ENCODE measurements around the gene PCDH12.

Gene PCDH12

GRCh38 chr5:141978389-141978788 is 20.4 kb upstream of the PCDH12 start:
- no peaks in the 10 kb centered on the region for H3K9me2 ChIP-seq (replicated peaks; ENCODE audit: insufficient read depth, low read length)
- H3K79me2 ChIP-seq (ENCODE audit: low read length): peaks cover 24% of the 10 kb centered on the region; the same call in 1 of the 2 replicates
- H3K4me3 ChIP-seq (ENCODE audit: low read length): no peak overlapping the region
- peaks cover 7% of the 10 kb centered on the region; the same call in 1 of the 2 replicates for H3K36me3 ChIP-seq (replicated peaks; ENCODE audit: insufficient read depth, low read length)
- no peak overlapping the region for H3K4me2 ChIP-seq (ENCODE audit: low read depth, low read length)
- no peaks in the 10 kb centered on the region; the same call in 1 of the 2 replicates for H3F3A ChIP-seq (ENCODE audit: insufficient read depth, low read length)
- no peak overlapping the region for H3K9ac ChIP-seq (ENCODE audit: low read length)
- H3K27ac ChIP-seq (ENCODE audit: low read length): no peak overlapping the region
- H4K20me1 ChIP-seq (ENCODE audit: insufficient read depth, low read length): no peaks in the 10 kb centered on the region
- no peaks in the 10 kb centered on the region for H3K4me1 ChIP-seq (ENCODE audit: low read length)
- TF ChIP-seq EZH2 (optimal IDR thresholded peaks at IDR 0.05; ENCODE audit: low read depth, low read length) (no peak), CTCF (IDR thresholded peaks at IDR 0.05; ENCODE audit: low read length) (no peak), EZH2phosphoT487 (IDR thresholded peaks at IDR 0.05; ENCODE audit: low read length) (no peak)
- no peaks in the 10 kb centered on the region for H3K9me3 ChIP-seq (replicated peaks; ENCODE audit: insufficient read depth, low read length)
- no peaks in the 10 kb centered on the region for H3K27me3 ChIP-seq (replicated peaks; ENCODE audit: insufficient read depth, low read length)
- DNase-seq: no peak
- no peak overlapping the region for H2AFZ ChIP-seq (ENCODE audit: low read length)

GRCh38 chr5:141976176-141976575 is 18.2 kb upstream of the PCDH12 start:
- H3K4me1 ChIP-seq (ENCODE audit: low read length): 0 out of 2 replicates have a peak, but pooled peaks cover under 1% of the 10 kb centered on the region
- no peak overlapping the region for H2AFZ ChIP-seq (ENCODE audit: low read length)
- H3F3A ChIP-seq (ENCODE audit: insufficient read depth, low read length): no peaks in the 10 kb centered on the region
- H3K9me3 ChIP-seq (replicated peaks; ENCODE audit: insufficient read depth, low read length): no peaks in the 10 kb centered on the region
- TF ChIP-seq EZH2phosphoT487 (IDR thresholded peaks at IDR 0.05; ENCODE audit: low read length): no peak
- no peak for TF ChIP-seq EZH2 (optimal IDR thresholded peaks at IDR 0.05; ENCODE audit: low read depth, low read length)
- no peak for TF ChIP-seq CTCF (IDR thresholded peaks at IDR 0.05; ENCODE audit: low read length)
- peaks cover 33% of the 10 kb centered on the region for H3K79me2 ChIP-seq (ENCODE audit: low read length)
- no peaks in the 10 kb centered on the region for H3K27me3 ChIP-seq (replicated peaks; ENCODE audit: insufficient read depth, low read length)
- peaks cover 7% of the 10 kb centered on the region; the same call in 1 of the 2 replicates for H3K36me3 ChIP-seq (replicated peaks; ENCODE audit: insufficient read depth, low read length)
- DNase-seq: no peak
- no peak overlapping the region for H3K9ac ChIP-seq (ENCODE audit: low read length)
- no peak overlapping the region for H3K27ac ChIP-seq (ENCODE audit: low read length)
- H3K4me2 ChIP-seq (ENCODE audit: low read depth, low read length): no peak overlapping the region
- no peaks in the 10 kb centered on the region for H3K9me2 ChIP-seq (replicated peaks; ENCODE audit: insufficient read depth, low read length)
- no peaks in the 10 kb centered on the region for H4K20me1 ChIP-seq (ENCODE audit: insufficient read depth, low read length)
- H3K4me3 ChIP-seq (ENCODE audit: low read length): no peak overlapping the region

- no peak overlapping the region for H3K9ac ChIP-seq (ENCODE audit: low read length)
- peaks cover 51% of the 10 kb centered on the region for H3K79me2 ChIP-seq (ENCODE audit: low read length)
- no peak overlapping the region for H3K4me3 ChIP-seq (ENCODE audit: low read length)
- TF ChIP-seq EZH2 (optimal IDR thresholded peaks at IDR 0.05; ENCODE audit: low read depth, low read length): no peak
- no peak for TF ChIP-seq EZH2phosphoT487 (IDR thresholded peaks at IDR 0.05; ENCODE audit: low read length)
- no peak for TF ChIP-seq CTCF (IDR thresholded peaks at IDR 0.05; ENCODE audit: low read length)
- H2AFZ ChIP-seq (ENCODE audit: low read length): no peak overlapping the region
- H3K27me3 ChIP-seq (replicated peaks; ENCODE audit: insufficient read depth, low read length): no peaks in the 10 kb centered on the region
- H3K9me2 ChIP-seq (replicated peaks; ENCODE audit: insufficient read depth, low read length): no peaks in the 10 kb centered on the region
- peaks cover 8% of the 10 kb centered on the region; the same call in 1 of the 2 replicates for H3K4me1 ChIP-seq (ENCODE audit: low read length)
- no peaks in the 10 kb centered on the region for H3K9me3 ChIP-seq (replicated peaks; ENCODE audit: insufficient read depth, low read length)
- no peaks in the 10 kb centered on the region for H4K20me1 ChIP-seq (ENCODE audit: insufficient read depth, low read length)
- DNase-seq: no peak
- H3F3A ChIP-seq (ENCODE audit: insufficient read depth, low read length): peaks cover 16% of the 10 kb centered on the region
- no peak overlapping the region for H3K4me2 ChIP-seq (ENCODE audit: low read depth, low read length)
- H3K36me3 ChIP-seq (replicated peaks; ENCODE audit: insufficient read depth, low read length): peaks cover 3% of the 10 kb centered on the region; the same call in 1 of the 2 replicates
- H3K27ac ChIP-seq (ENCODE audit: low read length): no peak overlapping the region
These were observed 16.0 kb upstream of the PCDH12 start for GRCh38 chr5:141973871-141974595.

All from MM.1S (cell line).